GM19463 (cell line): ENCODE data around the gene THBS3.
"Not testable (repeated sequence)": the region's sequence is repeated elsewhere in the genome, so short reads cannot be mapped to it uniquely, and the experiment has no call there.

Experiments
- ATAC-seq: cut with Tn5 transposase; IDR thresholded peaks from one replicate; pipeline ENCODE4 v1.9.1; 2021; ENCODE audit warnings: mild to moderate bottlenecking, moderate library complexity; ENCODE audit not compliant: unreplicated experiment

The THBS3 gene

DNA sequence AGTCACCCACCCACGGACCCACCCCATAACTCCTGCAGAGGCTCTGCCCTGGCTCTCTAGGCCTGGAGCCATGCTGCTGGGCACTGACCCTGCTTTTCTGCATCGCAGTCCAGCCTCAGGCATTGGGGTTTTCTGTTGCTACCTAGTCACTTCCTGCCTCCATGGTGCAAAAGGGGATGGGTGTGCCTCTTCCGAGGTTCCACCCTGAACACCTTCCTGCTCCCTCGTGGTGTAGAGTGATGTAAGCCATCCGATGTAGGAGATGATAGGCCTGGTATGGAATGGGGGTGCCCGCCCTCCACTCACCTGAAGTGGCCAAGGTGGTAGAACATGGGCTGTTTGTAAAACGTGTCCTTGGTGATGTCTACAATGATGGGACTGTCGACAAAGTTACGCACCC lies 27.7 kb upstream of the THBS3 start:
- not testable (repeated sequence) for ATAC-seq

DNA sequence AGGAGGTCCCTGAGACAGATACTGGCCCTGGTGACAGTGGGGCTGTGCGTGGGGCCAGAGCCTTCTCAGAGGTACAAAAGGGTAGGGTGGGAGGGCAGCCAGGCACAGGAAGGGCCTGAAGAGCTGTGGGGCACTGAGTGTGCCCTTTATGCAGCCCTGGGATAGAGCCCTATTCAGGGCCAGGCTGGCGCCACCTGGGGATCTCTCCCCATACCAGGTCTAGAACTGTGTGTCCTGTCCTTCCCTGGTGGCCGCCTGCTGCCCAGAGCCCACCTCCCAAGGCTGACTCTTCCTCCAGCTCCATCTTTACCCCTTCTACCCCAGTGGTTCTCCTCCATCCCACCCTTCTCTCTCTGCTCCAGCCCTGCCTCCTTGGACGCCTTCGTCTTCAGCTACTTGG lies 25.8 kb upstream of the THBS3 start:
- ATAC-seq, result not testable (repeated sequence)

DNA sequence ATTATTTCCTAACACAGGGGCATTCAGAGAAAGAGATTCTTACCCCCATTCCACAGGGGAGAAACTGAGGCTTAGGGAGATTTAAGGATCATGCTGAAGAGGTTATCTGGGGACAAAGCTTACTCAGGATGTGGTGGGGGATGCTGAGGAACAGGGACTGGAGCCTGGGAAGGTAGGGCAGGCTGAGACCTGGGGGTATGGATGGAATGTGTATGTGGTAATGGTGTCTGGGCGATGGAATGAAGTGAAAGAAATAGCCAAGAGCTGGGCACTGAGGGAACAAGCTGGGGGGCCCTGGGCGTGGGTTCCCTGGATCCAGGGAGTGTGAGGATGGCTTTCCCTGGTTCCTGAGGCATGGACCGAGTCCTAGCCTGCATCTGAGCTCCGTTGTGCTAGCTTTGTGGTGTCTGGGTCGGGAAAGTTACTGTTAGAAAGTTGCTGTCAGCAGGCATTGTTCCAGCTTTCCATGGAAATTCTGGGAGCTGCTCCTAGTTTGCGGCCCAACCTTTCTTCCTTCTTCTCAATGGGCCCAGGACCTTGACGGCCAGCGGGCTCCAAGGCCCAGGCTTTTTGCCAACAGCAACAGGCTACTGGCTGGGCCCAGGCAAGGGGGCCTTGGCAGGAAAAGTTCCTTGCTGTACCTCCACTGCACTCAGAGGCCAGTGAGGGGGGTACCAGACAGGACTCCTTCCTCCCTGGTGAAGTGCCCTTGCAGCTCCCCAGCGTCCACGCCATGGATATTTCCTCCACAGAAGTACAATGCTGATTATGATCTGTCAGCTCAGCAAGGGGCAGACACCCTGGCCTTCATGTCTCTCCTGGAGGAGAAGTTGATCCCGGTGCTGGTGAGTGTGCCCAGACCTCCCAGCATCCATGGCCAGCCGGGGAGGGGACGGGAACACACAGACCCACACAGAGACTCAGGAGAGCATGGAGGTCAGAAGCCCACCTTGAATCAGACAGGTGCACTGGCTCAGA lies 24.6 kb upstream of the THBS3 start:
- not testable (repeated sequence) for ATAC-seq

- not testable (repeated sequence) for ATAC-seq
Measured at GRCh38 chr1:155231302-155231701, 23.6 kb upstream of the THBS3 start.

- ATAC-seq, result no peak
Measured at GRCh38 chr1:155228096-155228427, 20.4 kb upstream of the THBS3 start.

DNA sequence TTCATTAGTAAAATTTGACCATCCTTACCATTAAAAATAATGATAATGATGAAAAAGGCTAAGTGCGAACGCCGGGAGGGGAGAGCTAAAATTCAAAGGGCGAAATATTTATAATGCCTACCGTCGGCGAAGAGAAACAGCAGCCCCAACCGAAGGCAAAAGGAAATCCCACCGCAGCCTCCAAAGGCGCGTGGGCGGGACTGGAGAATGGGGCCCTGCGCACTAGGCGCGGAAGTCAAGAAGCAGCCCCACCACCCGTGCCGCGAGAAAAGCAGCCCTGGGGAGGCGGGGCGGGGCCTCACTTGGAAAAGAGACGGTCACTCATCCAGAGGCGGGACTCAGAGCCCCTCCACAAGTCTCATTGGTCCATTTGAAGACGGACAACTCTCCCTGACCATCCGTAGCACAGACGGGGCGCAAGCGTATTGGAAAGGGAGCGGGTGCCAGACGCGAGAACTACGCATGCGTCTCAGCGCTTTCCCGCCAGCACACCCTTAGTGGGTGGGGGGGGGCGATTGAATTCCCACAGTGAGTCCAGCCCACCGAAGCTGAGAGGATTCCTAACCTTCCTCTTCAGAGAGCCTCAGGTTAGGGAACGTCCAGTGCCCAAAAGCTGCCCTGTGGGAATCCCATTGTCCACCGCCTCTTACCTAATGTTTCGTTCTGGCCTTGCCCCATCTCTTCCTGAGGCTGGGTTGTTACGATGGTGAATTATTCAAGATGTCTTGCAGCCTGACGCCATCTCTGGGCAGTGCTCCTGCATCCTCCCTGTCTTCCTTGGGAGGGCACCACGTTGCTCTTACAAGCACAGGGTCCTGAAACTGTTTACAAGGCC lies 19.8 kb upstream of the THBS3 start:
- peak; percentile 93 for ATAC-seq

GRCh38 chr1:155226910-155227260 lies 19.2 kb upstream of the THBS3 start:
- no peak for ATAC-seq

- no peak for ATAC-seq
Measured at GRCh38 chr1:155226188-155226909, 18.7 kb upstream of the THBS3 start.

- not testable (repeated sequence) for ATAC-seq
Measured at GRCh38 chr1:155225404-155225759, 17.7 kb upstream of the THBS3 start.

GRCh38 chr1:155223047-155223446 lies 15.3 kb upstream of the THBS3 start:
- ATAC-seq, result no peak

DNA sequence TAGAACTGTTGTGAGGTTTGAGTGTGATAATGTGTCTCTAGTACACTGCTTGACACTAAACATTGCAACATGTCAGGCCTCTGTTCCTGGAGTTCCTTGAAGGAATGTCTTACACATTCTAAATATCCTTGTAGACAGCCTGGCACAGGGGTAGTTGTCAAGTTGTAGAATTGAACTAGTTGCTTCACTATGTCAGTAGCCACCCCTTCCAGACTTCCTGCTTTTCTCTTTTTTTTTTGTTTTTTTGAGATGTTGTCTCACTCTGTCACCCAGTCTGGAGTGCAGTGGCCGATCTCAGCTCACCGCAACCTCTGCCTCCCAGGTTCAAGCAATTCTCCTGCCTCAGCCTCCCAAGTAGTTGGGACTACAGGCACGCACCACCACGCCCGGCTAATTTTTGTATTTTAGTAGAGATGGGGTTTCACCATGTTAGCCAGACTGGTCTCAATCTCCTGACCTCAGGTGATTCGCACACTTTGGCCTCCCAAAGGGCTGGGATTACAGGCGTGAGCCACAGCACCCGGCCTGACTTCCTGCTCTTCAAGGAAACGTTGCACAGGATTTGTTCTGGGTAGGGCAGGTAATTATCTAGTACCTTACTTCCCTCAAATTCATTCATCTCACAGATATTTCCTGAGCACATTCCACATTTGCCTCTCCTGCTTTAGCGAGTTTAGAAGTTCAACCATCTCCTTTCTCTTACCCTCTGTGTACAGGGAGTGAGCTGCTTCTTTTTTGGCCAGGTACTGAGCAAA lies 12.7 kb upstream of the THBS3 start:
- ATAC-seq, result not testable (repeated sequence)

DNA sequence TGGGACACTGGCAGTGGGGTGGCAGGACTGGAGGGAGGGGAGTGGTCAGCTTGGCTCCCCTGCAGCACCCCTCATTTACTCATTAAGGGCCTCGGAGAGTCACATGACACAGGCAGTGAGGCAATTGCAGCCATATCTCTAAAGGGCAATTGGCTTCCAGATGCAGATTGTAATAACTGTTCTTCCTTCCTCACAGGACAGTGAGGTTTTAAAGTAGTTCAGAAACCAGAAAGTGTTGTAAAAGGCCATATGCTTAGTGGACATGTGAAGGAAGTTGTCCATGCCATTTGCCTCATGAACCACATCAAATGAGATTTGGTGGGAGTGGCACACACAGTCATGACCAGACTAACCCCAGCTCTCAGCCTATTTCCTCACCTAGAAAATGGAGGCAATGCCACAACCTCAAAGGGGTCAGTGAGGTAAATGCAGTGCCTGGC lies 11.9 kb upstream of the THBS3 start:
- no peak for ATAC-seq

- ATAC-seq, result no peak
Measured at GRCh38 chr1:155218854-155219591, 11.3 kb upstream of the THBS3 start.

GRCh38 chr1:155214702-155215101 lies 7.0 kb upstream of the THBS3 start:
- ATAC-seq, result not testable (repeated sequence)

DNA sequence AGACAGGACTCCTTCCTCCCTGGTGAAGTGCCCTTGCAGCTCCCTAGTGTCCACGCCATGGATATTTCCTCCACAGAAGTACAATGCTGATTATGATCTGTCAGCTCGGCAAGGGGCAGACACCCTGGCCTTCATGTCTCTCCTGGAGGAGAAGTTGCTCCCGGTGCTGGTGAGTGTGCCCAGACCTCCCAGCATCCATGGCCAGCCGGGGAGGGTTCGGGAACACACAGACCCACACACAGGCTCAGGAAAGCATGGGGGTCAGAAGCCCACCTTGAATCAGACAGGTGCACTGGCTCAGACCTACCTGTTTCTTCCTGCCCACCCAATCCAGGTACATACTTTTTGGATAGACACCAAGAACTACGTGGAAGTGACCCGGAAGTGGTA lies 4.3 kb upstream of the THBS3 start:
- not testable (repeated sequence) for ATAC-seq

GRCh38 chr1:155211381-155212050 lies 3.8 kb upstream of the THBS3 start:
- ATAC-seq, result not testable (repeated sequence)

DNA sequence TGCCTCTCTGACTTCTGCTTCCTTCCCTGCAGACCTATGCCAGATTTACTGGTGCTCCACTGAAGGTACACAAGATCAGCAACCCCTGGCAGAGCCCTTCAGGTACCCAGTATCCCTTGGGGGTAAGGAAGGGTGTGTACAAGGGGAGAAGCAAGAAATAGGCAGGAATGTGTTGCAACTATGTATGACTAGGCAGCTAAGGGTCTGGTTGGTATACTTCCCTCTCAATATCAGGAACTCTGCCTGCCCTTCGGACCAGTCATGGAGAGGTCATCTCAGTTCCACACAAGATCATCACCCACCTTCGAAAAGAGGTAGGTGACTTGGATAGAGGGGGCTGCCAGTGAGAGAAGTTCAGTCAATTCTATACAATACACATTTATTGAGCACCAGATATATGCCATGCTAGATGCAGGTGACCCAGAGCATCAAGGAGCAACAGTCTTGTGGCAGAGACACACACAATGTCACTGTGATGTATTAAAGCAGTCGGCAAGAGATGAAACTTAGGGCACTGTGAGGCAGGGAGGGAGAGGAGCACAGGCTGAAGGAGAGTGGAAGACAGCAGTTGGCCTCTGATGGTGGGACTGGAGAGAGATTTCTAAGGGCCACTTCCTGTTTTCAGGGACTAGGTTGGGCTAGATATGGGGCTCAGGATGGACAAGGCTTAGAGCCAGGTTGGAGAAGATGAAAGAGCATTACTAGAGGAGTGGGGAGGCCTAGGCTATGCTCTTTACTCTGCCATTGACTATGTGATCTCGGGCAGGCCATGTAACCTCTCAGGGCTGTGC lies 2.8 kb upstream of the THBS3 start:
- no peak for ATAC-seq

DNA sequence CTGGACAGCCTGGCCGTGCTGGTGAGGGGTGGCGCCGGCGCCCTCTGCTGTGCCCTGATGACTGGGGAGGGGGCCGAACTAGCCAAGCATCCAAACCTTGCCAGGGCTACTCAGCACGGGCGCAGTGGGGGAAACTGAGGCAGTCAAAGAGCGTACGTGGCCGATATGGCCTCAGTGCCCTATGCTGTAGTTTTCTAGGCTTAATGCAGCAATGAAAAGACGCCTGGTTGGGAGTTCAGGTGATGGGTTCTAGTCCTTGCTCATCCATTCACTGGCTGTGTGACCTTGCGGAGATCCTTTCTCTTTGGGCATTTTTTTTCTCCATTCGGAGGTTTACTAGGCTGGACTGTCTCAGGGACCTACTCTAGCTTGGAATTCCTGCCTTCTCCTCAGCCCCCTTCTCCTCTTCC lies 1.6 kb upstream of the THBS3 start:
- no peak for ATAC-seq
